ENCODE results near the gene OR8K5. TPM values are rescaled to one million over a fixed set of nuclear protein-coding genes. Genes with fewer than 3 reads are reported as not detected.

OR8K5 gene
- not detected for polyA plus RNA-seq (2013, experiment 1 of 2)
- not detected for polyA plus RNA-seq (2013, experiment 2 of 2)

- Histone ChIP-seq H2BK120ac (ENCODE audit: low read depth, low read length) (no peak within 1 kb of the TSS), H2AFZ (ENCODE audit: low read depth, low read length) (no peak within 1 kb of the TSS), H4K8ac (ENCODE audit: low read length) (no peak within 1 kb of the TSS), H4K91ac (ENCODE audit: low read length) (no peak within 1 kb of the TSS), H3K23ac (ENCODE audit: low read length in 2 of 2) (no peak within 1 kb of the TSS), H3K36me3 (ENCODE audit: control insufficient read depth in 1 of 2, insufficient read depth in 2 of 2, low read depth in 1 of 2, low read length in 2 of 2) (no peaks in the 10 kb centered on the region), H3K27ac (ENCODE audit: low read length, poor library complexity, severe bottlenecking) (no peak within 1 kb of the TSS), H3K27me3 (ENCODE audit: control insufficient read depth in 1 of 2, insufficient read depth in 1 of 2, low read length in 2 of 2) (no peaks in the 10 kb centered on the region), H3K79me1 (replicated peaks; ENCODE audit: low read length, poor library complexity, severe bottlenecking) (no peaks in the 10 kb centered on the region), H2BK5ac (ENCODE audit: low read depth, low read length, poor library complexity, severe bottlenecking) (no peak within 1 kb of the TSS), H3K9me3 (ENCODE audit: control insufficient read depth, low read length) (peaks cover 20% of the 10 kb centered on the region), H3K4ac (ENCODE audit: low read depth in 1 of 2, low read length in 2 of 2) (no peak within 1 kb of the TSS), H3K9ac (ENCODE audit: low read length) (no peak within 1 kb of the TSS), H3K14ac (ENCODE audit: low read length in 2 of 2) (no peak within 1 kb of the TSS), H2BK15ac (ENCODE audit: low read depth, poor library complexity, severe bottlenecking) (no peak within 1 kb of the TSS), H2AK5ac (ENCODE audit: low read length, severe bottlenecking) (no peak within 1 kb of the TSS), H3K4me2 (ENCODE audit: low read length, poor library complexity, severe bottlenecking) (no peak within 1 kb of the TSS), H3K4me3 (ENCODE audit: insufficient read depth in 1 of 2, low read depth in 1 of 2, low read length in 2 of 2) (no peak within 1 kb of the TSS), H3K18ac (ENCODE audit: low read depth in 1 of 2, low read length in 2 of 2) (no peak within 1 kb of the TSS), H2BK12ac (ENCODE audit: low read length in 2 of 2) (no peak within 1 kb of the TSS), H3K4me1 (ENCODE audit: control insufficient read depth, insufficient read depth, low read depth, low read length) (no peaks in the 10 kb centered on the region)
- DNase-seq = no peak
- WGBS = 81% methylated on average over 2 of the region's 3 CpGs
Measured at GRCh38 chr11:56160217-56160616, at the start of gene OR8K5. OR8K5 (minus strand) TSS chr11:56160317; CDS start chr11:56160317, 0 bp downstream.

GRCh38 chr11:56207790-56208189, 47.7 kb upstream of the OR8K5 start:
- no peak overlapping the region for H3K9ac ChIP-seq (ENCODE audit: low read length)
- no peak overlapping the region for H3K18ac ChIP-seq (ENCODE audit: low read depth in 1 of 2, low read length in 2 of 2)
- H3K23ac ChIP-seq (ENCODE audit: low read length in 2 of 2) = no peak overlapping the region
- no peak overlapping the region for H2BK15ac ChIP-seq (ENCODE audit: low read depth, poor library complexity, severe bottlenecking)
- WGBS = no CpG with 5 or more reads among the region's 1 CpG
- no peaks in the 10 kb centered on the region for H3K36me3 ChIP-seq (ENCODE audit: control insufficient read depth in 1 of 2, insufficient read depth in 2 of 2, low read depth in 1 of 2, low read length in 2 of 2)
- H3K14ac ChIP-seq (ENCODE audit: low read length in 2 of 2) = no peak overlapping the region
- H2AK5ac ChIP-seq (ENCODE audit: low read length, severe bottlenecking) = no peak overlapping the region
- H2BK5ac ChIP-seq (ENCODE audit: low read depth, low read length, poor library complexity, severe bottlenecking) = no peak overlapping the region
- no peaks in the 10 kb centered on the region for H3K4me1 ChIP-seq (ENCODE audit: control insufficient read depth, insufficient read depth, low read depth, low read length)
- H3K9me3 ChIP-seq (ENCODE audit: control insufficient read depth, low read length) = peaks cover 4% of the 10 kb centered on the region
- H2BK120ac ChIP-seq (ENCODE audit: low read depth, low read length) = no peak overlapping the region
- DNase-seq = no peak
- H3K4ac ChIP-seq (ENCODE audit: low read depth in 1 of 2, low read length in 2 of 2) = no peak overlapping the region
- H2BK12ac ChIP-seq (ENCODE audit: low read length in 2 of 2) = no peak overlapping the region
- H3K27ac ChIP-seq (ENCODE audit: low read length, poor library complexity, severe bottlenecking) = no peak overlapping the region
- no peak overlapping the region for H2AFZ ChIP-seq (ENCODE audit: low read depth, low read length)
- H4K8ac ChIP-seq (ENCODE audit: low read length) = no peak overlapping the region
- no peaks in the 10 kb centered on the region for H3K79me1 ChIP-seq (replicated peaks; ENCODE audit: low read length, poor library complexity, severe bottlenecking)
- H3K4me2 ChIP-seq (ENCODE audit: low read length, poor library complexity, severe bottlenecking) = no peak overlapping the region
- no peaks in the 10 kb centered on the region for H3K27me3 ChIP-seq (ENCODE audit: control insufficient read depth in 1 of 2, insufficient read depth in 1 of 2, low read length in 2 of 2)
- no peak overlapping the region for H3K4me3 ChIP-seq (ENCODE audit: insufficient read depth in 1 of 2, low read depth in 1 of 2, low read length in 2 of 2)
- no peak overlapping the region for H4K91ac ChIP-seq (ENCODE audit: low read length)

DNA sequence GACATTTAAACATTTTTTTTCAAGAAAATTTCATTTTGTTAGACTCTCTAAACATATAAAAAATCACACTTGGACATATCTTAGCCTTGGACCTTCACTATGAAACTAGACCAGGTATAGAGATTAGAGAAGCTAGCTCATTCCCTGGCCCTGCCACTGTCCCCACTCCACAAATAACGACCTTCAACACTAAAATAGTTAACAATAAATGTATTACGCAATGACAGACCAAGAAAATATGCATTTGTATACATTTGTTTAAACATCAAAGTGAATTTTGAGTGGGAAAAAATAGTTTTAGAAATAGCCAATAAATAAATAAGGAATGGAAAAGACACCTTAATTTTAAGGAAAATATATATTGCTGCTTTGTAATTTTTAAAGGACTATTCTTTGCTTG, 37.2 kb upstream of the OR8K5 start:
- Histone ChIP-seq H4K91ac (ENCODE audit: low read length) (no peak overlapping the region), H3K4me1 (ENCODE audit: control insufficient read depth, insufficient read depth, low read depth, low read length) (no peaks in the 10 kb centered on the region), H3K4me2 (ENCODE audit: low read length, poor library complexity, severe bottlenecking) (no peak overlapping the region), H2AFZ (ENCODE audit: low read depth, low read length) (no peak overlapping the region), H3K27ac (ENCODE audit: low read length, poor library complexity, severe bottlenecking) (no peak overlapping the region), H3K18ac (ENCODE audit: low read depth in 1 of 2, low read length in 2 of 2) (no peak overlapping the region), H2BK5ac (ENCODE audit: low read depth, low read length, poor library complexity, severe bottlenecking) (no peak overlapping the region), H3K79me1 (replicated peaks; ENCODE audit: low read length, poor library complexity, severe bottlenecking) (no peaks in the 10 kb centered on the region), H3K4ac (ENCODE audit: low read depth in 1 of 2, low read length in 2 of 2) (no peak overlapping the region), H3K14ac (ENCODE audit: low read length in 2 of 2) (no peak overlapping the region), H3K9me3 (ENCODE audit: control insufficient read depth, low read length) (peaks cover 10% of the 10 kb centered on the region), H2BK15ac (ENCODE audit: low read depth, poor library complexity, severe bottlenecking) (no peak overlapping the region), H2BK120ac (ENCODE audit: low read depth, low read length) (no peak overlapping the region), H3K36me3 (ENCODE audit: control insufficient read depth in 1 of 2, insufficient read depth in 2 of 2, low read depth in 1 of 2, low read length in 2 of 2) (no peaks in the 10 kb centered on the region), H3K9ac (ENCODE audit: low read length) (no peak overlapping the region), H3K23ac (ENCODE audit: low read length in 2 of 2) (no peak overlapping the region), H4K8ac (ENCODE audit: low read length) (no peak overlapping the region), H3K27me3 (ENCODE audit: control insufficient read depth in 1 of 2, insufficient read depth in 1 of 2, low read length in 2 of 2) (no peaks in the 10 kb centered on the region), H3K4me3 (ENCODE audit: insufficient read depth in 1 of 2, low read depth in 1 of 2, low read length in 2 of 2) (no peak overlapping the region), H2BK12ac (ENCODE audit: low read length in 2 of 2) (no peak overlapping the region), H2AK5ac (ENCODE audit: low read length, severe bottlenecking) (no peak overlapping the region)
- no CpG with 5 or more reads among the region's 2 CpGs for WGBS
- no peak for DNase-seq

- H2AK5ac ChIP-seq (ENCODE audit: low read length, severe bottlenecking) = no peak overlapping the region
Measured at GRCh38 chr11:56196705-56197104, 36.6 kb upstream of the OR8K5 start.

More at GRCh38 chr11:56196705-56197104, 36.6 kb upstream of the OR8K5 start:
- 88% methylated on average over 2 of the region's 3 CpGs for WGBS
- Histone ChIP-seq H3K9me3 (ENCODE audit: control insufficient read depth, low read length) (peaks cover 15% of the 10 kb centered on the region), H3K27ac (ENCODE audit: low read length, poor library complexity, severe bottlenecking) (no peak overlapping the region), H4K8ac (ENCODE audit: low read length) (no peak overlapping the region), H3K18ac (ENCODE audit: low read depth in 1 of 2, low read length in 2 of 2) (no peak overlapping the region), H3K23ac (ENCODE audit: low read length in 2 of 2) (no peak overlapping the region), H3K79me1 (replicated peaks; ENCODE audit: low read length, poor library complexity, severe bottlenecking) (no peaks in the 10 kb centered on the region), H3K4me2 (ENCODE audit: low read length, poor library complexity, severe bottlenecking) (no peak overlapping the region), H2AFZ (ENCODE audit: low read depth, low read length) (no peak overlapping the region), H2BK15ac (ENCODE audit: low read depth, poor library complexity, severe bottlenecking) (no peak overlapping the region), H4K91ac (ENCODE audit: low read length) (no peak overlapping the region), H3K4me1 (ENCODE audit: control insufficient read depth, insufficient read depth, low read depth, low read length) (no peaks in the 10 kb centered on the region), H3K9ac (ENCODE audit: low read length) (no peak overlapping the region), H2BK120ac (ENCODE audit: low read depth, low read length) (no peak overlapping the region), H3K14ac (ENCODE audit: low read length in 2 of 2) (no peak overlapping the region), H3K27me3 (ENCODE audit: control insufficient read depth in 1 of 2, insufficient read depth in 1 of 2, low read length in 2 of 2) (no peaks in the 10 kb centered on the region), H3K4me3 (ENCODE audit: insufficient read depth in 1 of 2, low read depth in 1 of 2, low read length in 2 of 2) (no peak overlapping the region), H2BK5ac (ENCODE audit: low read depth, low read length, poor library complexity, severe bottlenecking) (no peak overlapping the region), H2BK12ac (ENCODE audit: low read length in 2 of 2) (no peak overlapping the region), H3K4ac (ENCODE audit: low read depth in 1 of 2, low read length in 2 of 2) (no peak overlapping the region), H3K36me3 (ENCODE audit: control insufficient read depth in 1 of 2, insufficient read depth in 2 of 2, low read depth in 1 of 2, low read length in 2 of 2) (no peaks in the 10 kb centered on the region)
- DNase-seq = no peak

Measured in mesenchymal stem cell (in vitro differentiated cells and primary cell).